GM12878 (cell line): Measurements from ENCODE around the gene DDX39B. TPM values are rescaled to one million over a fixed set of nuclear protein-coding genes. Genes with fewer than 3 reads are reported as not detected.

Source experiments
- ATAC-seq: fragments of 200-7000 bp; cut with Tn5 transposase; 3 replicates; pipeline ENCODE4 v1.9.1; 2020; ENCODE audit warnings: mild to moderate bottlenecking, moderate library complexity
- BruUV-seq: library from RNA; stranded (reverse); fragments of 400-500 nt; replicated peaks from 2 replicates; lab custom pipeline; 2021; lab: Mats Ljungman, UMichigan
- CTCF ChIA-PET: fragments of 300-600 bp; sonication (Branson Sonifier 250); formaldehyde crosslinking; extraction: SDS; loops from one replicate; lab custom pipeline; 2021; ENCODE audit warnings: inconsistent platforms; lab: Yijun Ruan, JAX
- POLR2A ChIA-PET: fragments of 350-600 bp; formaldehyde crosslinking; extraction: SDS; loops from one replicate; lab custom pipeline; 2021; ENCODE audit warnings: inconsistent platforms; lab: Charles Lee
- RAD21 ChIA-PET: fragments of 300-600 bp; sonication (Branson Sonifier 250); formaldehyde crosslinking; loops from one replicate; lab custom pipeline; 2023; ENCODE audit warnings: antibody characterized with exemption; ENCODE audit not compliant: unreplicated experiment; lab: Charles Lee
- SMC1A ChIA-PET: fragments of 300-600 bp; sonication (Branson Sonifier 250); formaldehyde crosslinking; loops from one replicate; lab custom pipeline; 2023; ENCODE audit not compliant: unreplicated experiment, uncharacterized antibody; lab: Charles Lee
- DNase-seq: peaks from one replicate; pipeline ENCODE4 v3.0.0-alpha.2; 2011; ENCODE audit warnings: low read depth, low spot score
- FAIRE-seq: peaks from 3 replicates; lab custom pipeline; 2011; peaks lifted over from hg19 to GRCh38; lab: Jason Lieb, UNC
- H2AFZ ChIP-seq: 2 replicates; pipeline ENCODE4 v1.6.0; 2011; ENCODE audit warnings: low read depth, low read length, control low read depth; ENCODE audit not compliant: control insufficient read depth
- H3K27ac ChIP-seq: 2 replicates; pipeline ENCODE4 v1.5.1; 2011; ENCODE audit warnings: control low read depth; ENCODE audit not compliant: control insufficient read depth, insufficient read depth
- H3K27me3 ChIP-seq, 2 experiments: replicated peaks in 1 of 2; 2 replicates each; pipeline versions ENCODE4 v1.6.0 to v1.6.1; 2011; ENCODE audit warnings: low read length in 1 of 2; ENCODE audit not compliant: control insufficient read depth in 2 of 2, insufficient read depth in 2 of 2
- H3K36me3 ChIP-seq, 2 experiments: 2 replicates each; pipeline ENCODE4 v1.5.1; 2011; ENCODE audit warnings: low read length in 1 of 2; ENCODE audit not compliant: control insufficient read depth in 2 of 2, insufficient read depth in 2 of 2
- H3K4me1 ChIP-seq: 2 replicates; pipeline ENCODE4 v1.6.1; 2011; ENCODE audit warnings: mild to moderate bottlenecking, low read length, moderate library complexity, mixed read lengths; ENCODE audit not compliant: control insufficient read depth, insufficient read depth
- H3K4me2 ChIP-seq: 2 replicates; pipeline ENCODE4 v1.6.0; 2011; ENCODE audit warnings: control low read depth; ENCODE audit not compliant: control insufficient read depth, insufficient read depth
- H3K4me3 ChIP-seq: fragments of 200-600 bp; sonication (generic); 2 replicates; pipeline ENCODE4 v1.5.1; 2016
- H3K79me2 ChIP-seq: 2 replicates; pipeline ENCODE4 v1.6.0; 2011; ENCODE audit warnings: low read length; ENCODE audit not compliant: control insufficient read depth, insufficient read depth
- H3K9ac ChIP-seq: 2 replicates; pipeline ENCODE4 v1.8.0; 2011; ENCODE audit warnings: low read length, control low read depth, mixed read lengths; ENCODE audit not compliant: control insufficient read depth, insufficient read depth
- H3K9me3 ChIP-seq: replicated peaks from 3 replicates; pipeline ENCODE4 v1.5.1; 2011; ENCODE audit warnings: mild to moderate bottlenecking, low read length; ENCODE audit not compliant: control insufficient read depth, insufficient read depth
- H4K20me1 ChIP-seq: 2 replicates; pipeline ENCODE4 v1.6.0; 2011; ENCODE audit not compliant: control insufficient read depth, insufficient read depth
- CHD2 ChIP-seq: IDR thresholded peaks from 2 replicates; pipeline ENCODE4 v1.6.1; 2011; ENCODE audit warnings: low read depth, low read length, improper control_type of control experiment, borderline replicate concordance
- DPF2 ChIP-seq: fragments of 450-650 bp; IDR thresholded peaks from 2 replicates; pipeline ENCODE4 v1.6.1; 2017; ENCODE audit warnings: mild to moderate bottlenecking
- FOXK2 ChIP-seq: fragments of 450-650 bp; IDR thresholded peaks from 2 replicates; pipeline ENCODE4 v1.6.1; 2017; ENCODE audit warnings: mild to moderate bottlenecking, moderate library complexity
- PBX3 ChIP-seq: IDR thresholded peaks from 2 replicates; pipeline ENCODE4 v1.6.1; 2011; ENCODE audit warnings: mild to moderate bottlenecking, low read depth, low read length, moderate library complexity; ENCODE audit not compliant: insufficient replicate concordance
- SMC3 ChIP-seq: IDR thresholded peaks from 2 replicates; pipeline ENCODE4 v1.6.1; 2011; ENCODE audit warnings: low read length, improper control_type of control experiment, borderline replicate concordance
- SREBF2 ChIP-seq: IDR thresholded peaks from 2 replicates; pipeline ENCODE4 v1.6.1; 2012; ENCODE audit warnings: mild to moderate bottlenecking, low read length
- TBL1XR1 ChIP-seq: IDR thresholded peaks from 2 replicates; pipeline ENCODE4 v1.6.1; 2012; ENCODE audit warnings: low read depth, low read length, improper control_type of control experiment
- ZNF384 ChIP-seq: IDR thresholded peaks from 2 replicates; pipeline ENCODE4 v1.6.1; 2012; ENCODE audit warnings: low read depth, mild to moderate bottlenecking, low read length, improper control_type of control experiment, borderline replicate concordance
- WGBS: methylation state at CpG from one replicate; pipeline ENCODE4 v1.1.6; 2016; ENCODE audit warnings: low lambda C conversion rate; ENCODE audit not compliant: insufficient replicate concordance, insufficient coverage; ENCODE audit errors: missing lambda C conversion rate; 5-methylcytosine and 5-hydroxymethylcytosine counted together
- in situ Hi-C: fragments of 300-500 bp; cut with MboI; formaldehyde crosslinking; loops from 9 replicates; pipeline ENCODE4 v1.14.3; 2018; ENCODE audit warnings: mixed read lengths
- intact Hi-C: fragments of 100-400 bp; cut with micrococcal nuclease; formaldehyde crosslinking; loops from one replicate; pipeline ENCODE4 v1.14.2; 2022; ENCODE audit not compliant: unreplicated experiment
- polyA plus RNA-seq, 11 experiments: library from polyadenylated mRNA; depleted of rRNA in 4 of 11; unstranded in 6 of 11; stranded (reverse) in 5 of 11; fragments of >200 nt; fragmentation: Nextera tagmentation in 4 of 11; fragmentation: Illumina TruSeq in 1 of 11; extraction: Ambion mirVana in 4 of 11; extraction: Trizol in 1 of 11; gene quantifications; 1 replicate in 1 of 11; 2 replicates in 10 of 11; pipeline versions ENCODE4 v1.2.1 to v1.2.3, GENCODE V29; 2011 to 2016; ENCODE audit warnings: inconsistent platforms in 2 of 11, missing spikeins in 2 of 11, low read depth in 1 of 11
- total RNA-seq, 4 experiments: library from RNA; depleted of rRNA in 3 of 4; stranded (reverse); fragments of >200 nt in 3 of 4; fragmentation: Illumina TruSeq in 1 of 4; extraction: Trizol in 1 of 4; gene quantifications; 2 replicates each; pipeline versions ENCODE4 v1.2.1 to v1.2.3, GENCODE V29; 2013 to 2021
- TF ChIP-seq, protein P1 (sequence below): fragments of 450-650 bp; conservative IDR thresholded peaks from 2 replicates; pipeline ENCODE4 v1.6.1; 2017; ENCODE audit warnings: mild to moderate bottlenecking, moderate library complexity

Gene DDX39B
- total and polyA plus RNA-seq, 10 of the 15 experiments (the other 5 are each of a cell fraction or from before 2014, with no cell fraction given): 271 to 661 (median 330) TPM

- BruUV-seq: TSS peak; percentile 74
- Histone ChIP-seq H3K9ac (peak overlapping the region; percentile 99), H3K4me1 (no peaks in the 10 kb centered on the region), H3K36me3 (peaks cover 18 to 32% of the 10 kb centered on the region in 2 experiments), H3K79me2 (peaks cover 69% of the 10 kb centered on the region)
- in situ Hi-C loops: loop anchor here (5.0 to 10.0 kb wide), 2 partner anchors 49 to 294 kb away; no protein-coding TSS in a partner anchor
- RAD21 ChIA-PET: interaction anchor here (0.9 to 16.9 kb wide), 14 partner anchors 9 to 289 kb away, joined by 3 to 668 read pairs (median 5); partner anchors contain the start of genes ABHD16A, HSPA1B, LTB and MICB
- TF ChIP-seq, protein P1, sequence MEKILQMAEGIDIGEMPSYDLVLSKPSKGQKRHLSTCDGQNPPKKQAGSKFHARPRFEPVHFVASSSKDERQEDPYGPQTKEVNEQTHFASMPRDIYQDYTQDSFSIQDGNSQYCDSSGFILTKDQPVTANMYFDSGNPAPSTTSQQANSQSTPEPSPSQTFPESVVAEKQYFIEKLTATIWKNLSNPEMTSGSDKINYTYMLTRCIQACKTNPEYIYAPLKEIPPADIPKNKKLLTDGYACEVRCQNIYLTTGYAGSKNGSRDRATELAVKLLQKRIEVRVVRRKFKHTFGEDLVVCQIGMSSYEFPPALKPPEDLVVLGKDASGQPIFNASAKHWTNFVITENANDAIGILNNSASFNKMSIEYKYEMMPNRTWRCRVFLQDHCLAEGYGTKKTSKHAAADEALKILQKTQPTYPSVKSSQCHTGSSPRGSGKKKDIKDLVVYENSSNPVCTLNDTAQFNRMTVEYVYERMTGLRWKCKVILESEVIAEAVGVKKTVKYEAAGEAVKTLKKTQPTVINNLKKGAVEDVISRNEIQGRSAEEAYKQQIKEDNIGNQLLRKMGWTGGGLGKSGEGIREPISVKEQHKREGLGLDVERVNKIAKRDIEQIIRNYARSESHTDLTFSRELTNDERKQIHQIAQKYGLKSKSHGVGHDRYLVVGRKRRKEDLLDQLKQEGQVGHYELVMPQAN: no peak; the same call in 1 of the 2 replicates
- TF ChIP-seq FOXK2 (no peak), DPF2 (no peak), CHD2 (peak; percentile 57; the same call in 1 of the 2 replicates), PBX3 (no peak), SMC3 (peak; percentile 20; the same call in 1 of the 2 replicates), ZNF384 (no peak), SREBF2 (no peak), TBL1XR1 (no peak)
- TF ChIP-seq, all 136 proteins: peak for 2
- H3K27ac ChIP-seq: peak overlapping the region; percentile 97
- 1% methylated on average over 21 of the region's 21 CpGs for WGBS
- H2AFZ ChIP-seq: no peak overlapping the region; the same call in 1 of the 2 replicates
- FAIRE-seq: no peak
- ChIA-PET CTCF (interaction anchor here (0.6 to 34.8 kb wide), 11 partner anchors 9 to 721 kb away, joined by 3 to 2098 read pairs (median 3); partner anchors contain the start of genes C6orf47, DXO, HSPA1B and LST1), SMC1A (interaction anchor here (0.8 to 34.7 kb wide), 15 partner anchors 10 to 296 kb away, joined by 3 to 1989 read pairs (median 4); partner anchors contain the start of genes ABHD16A, LST1, LTA and LTB), POLR2A (interaction anchor here (0.6 to 4.8 kb wide), 26 partner anchors 10 to 655 kb away, joined by 3 to 56 read pairs (median 4); partner anchors contain the start of genes ABHD16A, BAG6, C6orf47 and GPANK1)
- H3K4me3 ChIP-seq: peak overlapping the region; percentile 94
- DNase-seq: no peak
- peak; percentile 55 for ATAC-seq
- H3K9me3 ChIP-seq: no peaks in the 10 kb centered on the region
- H3K4me2 ChIP-seq: peak overlapping the region; percentile 85
- intact Hi-C loops: loop anchor here (1.0 to 10.0 kb wide), 2 partner anchors 48 to 364 kb away; partner anchors contain the start of gene ZBTB12
- no peaks in the 10 kb centered on the region for H3K27me3 ChIP-seq
- peaks cover 9% of the 10 kb centered on the region for H4K20me1 ChIP-seq
Measured at GRCh38 chr6:31541059-31541657, 645 bp downstream of the DDX39B start.
